ENCODE results near the gene NLRC3.

DNA sequence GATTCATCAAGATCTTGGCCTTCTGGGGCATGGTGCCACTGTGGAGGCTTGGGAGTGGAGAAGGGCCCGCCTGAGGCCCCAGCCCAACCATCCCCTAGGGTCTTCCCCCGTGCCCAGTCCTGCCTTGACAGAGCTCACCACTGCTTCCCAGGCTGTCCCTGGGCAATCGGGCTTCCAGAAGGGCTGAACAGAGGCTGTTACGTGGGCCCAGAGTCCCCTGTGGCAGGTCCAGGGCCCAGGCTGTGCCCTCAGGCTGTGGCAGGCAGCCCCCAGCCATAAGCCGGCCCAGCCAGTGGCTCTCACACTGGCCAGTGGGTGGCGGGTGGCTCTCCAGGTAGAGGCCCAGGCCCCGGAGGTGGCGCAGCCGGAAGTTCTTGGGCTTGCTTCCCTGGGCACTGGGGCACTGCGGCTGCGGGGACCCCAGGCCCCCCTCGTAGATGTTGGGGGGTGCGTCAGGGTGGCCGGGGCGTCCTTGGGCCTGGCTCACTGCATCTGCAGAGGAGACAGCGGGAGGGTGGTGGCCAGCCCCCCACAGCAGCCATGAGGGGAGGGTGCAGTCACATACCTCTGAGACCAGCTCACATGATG is 82.7 kb downstream of the NLRC3 start:
- no peak for TF ChIP-seq POLR2A (IDR thresholded peaks at IDR 0.05)
- TF ChIP-seq, protein P1, sequence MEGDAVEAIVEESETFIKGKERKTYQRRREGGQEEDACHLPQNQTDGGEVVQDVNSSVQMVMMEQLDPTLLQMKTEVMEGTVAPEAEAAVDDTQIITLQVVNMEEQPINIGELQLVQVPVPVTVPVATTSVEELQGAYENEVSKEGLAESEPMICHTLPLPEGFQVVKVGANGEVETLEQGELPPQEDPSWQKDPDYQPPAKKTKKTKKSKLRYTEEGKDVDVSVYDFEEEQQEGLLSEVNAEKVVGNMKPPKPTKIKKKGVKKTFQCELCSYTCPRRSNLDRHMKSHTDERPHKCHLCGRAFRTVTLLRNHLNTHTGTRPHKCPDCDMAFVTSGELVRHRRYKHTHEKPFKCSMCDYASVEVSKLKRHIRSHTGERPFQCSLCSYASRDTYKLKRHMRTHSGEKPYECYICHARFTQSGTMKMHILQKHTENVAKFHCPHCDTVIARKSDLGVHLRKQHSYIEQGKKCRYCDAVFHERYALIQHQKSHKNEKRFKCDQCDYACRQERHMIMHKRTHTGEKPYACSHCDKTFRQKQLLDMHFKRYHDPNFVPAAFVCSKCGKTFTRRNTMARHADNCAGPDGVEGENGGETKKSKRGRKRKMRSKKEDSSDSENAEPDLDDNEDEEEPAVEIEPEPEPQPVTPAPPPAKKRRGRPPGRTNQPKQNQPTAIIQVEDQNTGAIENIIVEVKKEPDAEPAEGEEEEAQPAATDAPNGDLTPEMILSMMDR (IDR thresholded peaks at IDR 0.05) = no peak

Data from uterus (tissue), 2 donors.